T-helper 1 cell (primary cell): ENCODE data around the gene NBPF9.
A peak's percentile ranks its signal among the peaks of the same experiment; 100 is the strongest.
"Not testable (repeated sequence)": the region's sequence is repeated elsewhere in the genome, so short reads cannot be mapped to it uniquely, and the experiment has no call there.

Source experiments
- DNase-seq, 5 donors: peaks; one replicate each; pipeline ENCODE4 v3.0.0-alpha.2; 2012 to 2020
- total RNA-seq, 4 donors: gene quantifications; one replicate each; lab custom pipeline; 2026; lab: John Stamatoyannopoulos, UW

The NBPF9 gene
- total RNA-seq = 24.9 to 43.4 (median 30.3) reads per million in 4 donors

- peak; percentile 10 to 45 (median 23) for DNase-seq
These were observed at the start of gene NBPF9 for GRCh38 chr1:149103109-149104081. TSS of gene NBPF9 (minus strand) at chr1:149103551. CDS start at chr1:149082139, 21,412 bp downstream.

DNA sequence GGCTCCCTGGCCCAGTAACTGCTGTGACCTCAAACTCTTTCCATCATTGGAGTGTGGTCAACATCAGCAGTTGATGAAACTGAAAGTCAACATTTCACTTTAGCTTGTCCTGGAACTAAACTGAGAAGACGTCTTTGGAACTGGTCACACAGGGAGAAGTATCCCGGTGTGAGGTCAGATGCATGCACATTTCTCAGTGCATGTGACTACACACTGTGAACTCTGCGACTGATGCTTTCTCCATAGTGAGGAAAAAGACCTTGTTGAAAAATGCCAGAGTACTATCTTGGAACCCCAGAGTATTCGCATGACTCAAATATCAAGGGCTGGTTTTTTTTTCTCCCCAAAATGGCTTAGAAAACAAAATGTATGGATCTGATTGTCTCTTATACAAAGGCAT lies 46.6 kb upstream of the NBPF9 start:
- DNase-seq = not testable (repeated sequence)

GRCh38 chr1:149137585-149137984 lies 34.2 kb upstream of the NBPF9 start:
- not testable (repeated sequence) for DNase-seq

DNA sequence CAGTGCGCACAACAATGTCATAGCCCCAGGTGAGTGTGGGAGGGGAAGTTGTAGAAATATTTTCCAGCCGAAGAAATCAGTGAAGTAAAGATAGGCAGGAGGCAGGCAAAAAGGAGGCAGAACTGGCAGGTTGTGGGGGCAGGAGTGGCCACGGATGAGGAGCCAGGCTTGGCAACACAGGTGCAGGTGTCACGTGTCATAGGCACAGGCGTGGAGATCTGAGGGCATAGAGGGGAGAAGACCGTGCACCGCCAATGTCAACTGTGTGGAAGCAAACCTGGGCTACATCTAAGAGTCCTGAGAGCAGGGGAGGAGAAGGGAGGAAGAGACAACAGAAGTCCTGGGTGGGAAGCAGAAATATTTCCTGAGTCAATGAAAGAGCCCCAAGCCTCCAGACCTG lies 27.6 kb upstream of the NBPF9 start:
- not testable (repeated sequence) for DNase-seq

DNA sequence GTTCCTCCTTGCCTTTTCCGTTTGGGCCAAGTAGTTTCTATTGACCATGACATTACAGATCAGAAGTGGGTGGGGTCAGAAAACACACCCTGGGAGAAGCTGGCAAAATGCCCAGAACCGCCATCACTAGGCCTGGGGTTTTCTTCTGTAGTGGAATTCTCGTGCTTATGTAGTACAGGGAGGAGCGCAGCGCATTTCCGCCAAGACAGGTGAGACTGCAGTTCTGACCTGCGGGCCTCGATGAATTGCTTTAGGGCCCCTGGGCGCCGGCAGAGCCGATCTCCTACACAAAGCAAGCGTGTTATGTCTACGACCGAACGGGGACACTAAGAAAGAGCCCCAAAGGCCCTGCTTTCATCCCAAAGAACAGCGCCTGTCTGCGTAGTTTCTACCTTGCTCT lies 25.9 kb upstream of the NBPF9 start:
- not testable (repeated sequence) for DNase-seq

DNA sequence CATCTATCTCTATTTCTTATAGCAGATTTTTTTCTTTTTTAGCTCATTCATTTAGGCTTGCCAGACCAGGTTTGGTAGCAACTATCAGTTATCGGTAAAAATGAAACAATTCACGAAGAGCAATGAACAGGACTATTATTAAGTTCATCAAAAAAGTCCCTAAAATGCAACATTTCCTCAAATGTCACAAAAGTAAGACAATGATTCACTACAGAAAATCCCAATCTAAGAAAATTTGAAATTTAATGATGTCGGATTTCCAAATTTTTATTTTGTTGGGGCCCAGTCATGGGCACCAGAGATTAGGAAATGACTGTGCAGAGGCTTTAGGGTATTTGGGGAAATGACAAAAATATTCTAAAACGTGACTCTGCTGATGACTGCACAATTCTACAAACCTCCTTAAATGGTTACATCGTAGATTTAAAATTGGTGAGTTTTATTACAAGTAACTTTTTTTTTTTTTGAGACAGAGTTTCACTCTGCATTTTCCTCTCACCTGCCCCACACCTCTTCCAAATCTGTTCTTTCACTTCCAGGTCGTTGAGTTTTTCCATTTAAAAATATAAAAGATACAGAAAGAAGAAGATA lies 23.3 kb upstream of the NBPF9 start:
- DNase-seq = not testable (repeated sequence)

GRCh38 chr1:149123948-149124926 lies 20.9 kb upstream of the NBPF9 start:
- not testable (repeated sequence) for DNase-seq

DNA sequence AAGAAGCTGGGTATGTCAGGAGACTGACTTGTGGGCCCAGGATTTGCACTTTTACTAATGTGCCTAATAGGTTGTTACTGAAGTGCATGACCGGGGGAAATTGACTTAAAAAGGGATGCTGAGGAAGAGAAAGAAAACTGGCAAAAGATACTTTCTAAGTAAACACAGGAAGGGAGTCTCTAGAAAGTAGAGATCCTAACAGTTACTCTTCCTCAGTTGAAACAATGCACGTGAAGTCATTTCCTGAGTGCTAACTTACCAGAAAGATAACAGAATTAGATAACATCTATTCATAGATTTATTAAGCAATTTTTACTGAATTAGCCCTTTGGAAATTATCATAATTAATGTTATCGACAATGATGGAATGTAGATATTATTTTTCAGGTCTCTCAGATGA lies 9.5 kb upstream of the NBPF9 start:
- not testable (repeated sequence) for DNase-seq

DNA sequence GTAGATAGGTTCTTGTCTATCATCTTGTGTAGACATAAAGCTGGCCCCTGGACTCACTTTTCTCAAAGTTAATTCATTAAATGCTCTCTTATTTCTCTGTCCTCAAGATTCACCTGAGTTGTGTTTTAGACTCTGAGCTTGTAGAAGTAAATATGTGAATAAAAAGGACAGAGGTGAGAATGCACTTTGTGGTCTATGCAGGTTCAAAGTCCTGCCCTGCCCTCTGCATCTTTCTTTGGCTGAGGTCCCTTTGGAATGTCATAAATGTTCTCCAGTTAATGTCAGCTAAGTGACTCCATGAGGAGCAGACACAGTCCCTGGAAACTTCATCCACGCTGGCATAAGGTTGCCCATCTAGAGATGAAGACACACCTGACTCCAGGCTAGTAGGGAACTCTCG lies 7.0 kb upstream of the NBPF9 start:
- not testable (repeated sequence) for DNase-seq

DNA sequence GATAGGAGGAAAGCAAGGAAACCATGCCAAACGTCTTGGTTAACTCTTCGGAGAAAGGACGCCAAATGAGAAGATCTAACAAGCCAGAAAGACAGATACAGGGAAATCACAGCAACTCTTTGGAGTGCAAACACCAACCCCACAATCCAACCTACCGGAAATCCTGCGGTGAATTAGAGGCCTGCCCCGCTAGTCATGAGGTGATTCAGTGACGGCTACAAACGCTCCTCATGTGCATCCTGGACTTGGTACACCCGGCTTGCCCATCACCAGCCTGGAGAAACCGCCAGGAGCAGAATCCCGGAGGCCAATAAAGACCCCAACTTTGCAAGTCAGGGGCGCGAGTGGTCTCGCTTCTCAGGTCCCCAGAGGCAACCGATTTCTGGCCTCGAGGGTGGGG lies 777 bp downstream of the NBPF9 start:
- DNase-seq = peak in 3 of 5 donors; percentile 6 to 14 (median 12)

DNA sequence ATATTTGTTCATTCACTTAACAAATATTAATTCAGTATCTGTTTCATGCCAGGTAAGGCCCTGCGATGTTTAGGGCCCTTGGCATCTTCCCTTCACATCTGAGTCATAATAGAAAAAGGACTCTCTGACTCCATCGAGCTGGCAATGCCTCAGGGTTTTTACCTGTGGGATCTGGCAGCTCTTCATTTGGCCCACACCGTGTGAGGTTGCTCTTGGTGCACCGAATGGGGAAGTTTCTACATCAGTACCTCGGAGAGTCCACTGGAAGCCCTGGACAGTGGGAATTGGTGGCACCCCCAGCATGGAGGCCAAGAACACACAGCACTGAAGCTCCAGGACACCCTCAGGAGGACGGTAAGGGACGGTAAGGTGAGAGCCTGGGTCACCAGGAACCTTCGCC lies 5.1 kb downstream of the NBPF9 start:
- DNase-seq = not testable (repeated sequence)

DNA sequence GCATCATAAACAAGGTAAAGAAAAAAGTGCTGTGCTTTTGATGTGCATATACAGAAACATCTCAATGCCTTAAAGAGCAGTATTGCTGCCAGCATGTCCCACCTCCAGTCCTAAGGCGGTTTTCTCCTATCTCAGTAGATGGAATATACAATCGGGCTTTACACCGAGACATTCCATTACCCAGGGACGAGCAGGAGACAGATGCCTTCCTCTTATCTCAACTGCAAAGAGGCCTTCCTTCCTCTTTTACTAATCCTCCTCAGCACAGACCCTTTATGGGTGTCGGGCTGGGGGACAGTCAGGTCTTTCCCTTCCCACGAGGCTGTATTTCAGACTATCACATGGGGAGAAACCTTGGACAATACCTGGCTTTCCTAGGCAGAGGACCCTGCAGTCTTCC lies 10.2 kb downstream of the NBPF9 start:
- not testable (repeated sequence) for DNase-seq

DNA sequence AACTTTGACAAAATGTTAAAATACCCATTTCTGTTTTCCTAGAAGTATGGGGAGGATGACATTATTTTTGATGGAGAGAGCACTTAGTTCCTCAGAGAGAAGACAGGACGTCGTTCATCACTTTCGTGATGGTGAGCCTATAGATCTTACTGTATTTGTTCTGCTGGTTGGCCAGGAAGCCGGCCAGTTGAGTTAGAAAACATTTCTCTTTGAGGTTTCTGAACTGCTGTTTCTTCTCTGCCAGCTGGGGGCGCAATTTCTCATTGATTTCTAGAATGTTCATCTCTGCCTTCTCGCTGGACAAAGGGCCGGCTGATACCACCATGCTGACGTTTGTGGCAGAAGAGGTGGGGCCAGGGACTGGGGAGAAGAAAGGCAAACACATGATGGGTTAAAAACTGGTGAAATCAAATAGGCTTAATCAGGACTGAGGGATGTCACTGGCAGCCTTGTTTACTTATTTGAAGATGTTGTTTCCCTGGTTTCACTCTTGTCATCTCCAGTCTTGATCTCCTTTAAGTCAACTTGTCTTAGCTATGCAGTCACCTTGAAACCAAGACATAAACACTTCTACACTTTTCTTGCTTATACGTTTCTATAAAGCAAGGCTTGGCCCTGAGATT lies 27.7 kb downstream of the NBPF9 start:
- not testable (repeated sequence) for DNase-seq

- DNase-seq = not testable (repeated sequence)
These were observed 38.7 kb downstream of the NBPF9 start for GRCh38 chr1:149064611-149065010.

GRCh38 chr1:149043056-149043455 lies 60.3 kb downstream of the NBPF9 start:
- DNase-seq = not testable (repeated sequence)

DNA sequence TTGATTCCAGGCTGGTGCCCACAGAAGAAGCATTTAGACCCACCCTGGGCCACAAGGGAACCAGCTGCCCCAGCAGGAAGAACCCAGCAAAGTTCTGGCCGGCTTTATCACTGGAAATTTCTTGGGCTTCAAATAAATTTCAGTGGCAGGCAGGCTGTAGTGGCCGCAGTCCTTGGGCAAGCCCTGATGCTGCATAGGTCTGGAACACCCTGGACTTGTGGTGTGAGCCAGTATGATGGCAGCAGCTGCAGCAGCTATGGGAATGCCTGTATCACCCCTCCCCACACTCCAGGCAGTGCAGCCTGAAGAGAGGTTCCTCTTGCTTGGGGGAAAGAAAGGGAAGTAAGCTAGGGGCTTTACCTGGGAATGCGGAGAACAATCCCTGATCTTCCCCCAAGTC lies 69.4 kb downstream of the NBPF9 start:
- DNase-seq = not testable (repeated sequence)

- DNase-seq = not testable (repeated sequence)
These were observed 79.0 kb downstream of the NBPF9 start for GRCh38 chr1:149024327-149024726.

DNA sequence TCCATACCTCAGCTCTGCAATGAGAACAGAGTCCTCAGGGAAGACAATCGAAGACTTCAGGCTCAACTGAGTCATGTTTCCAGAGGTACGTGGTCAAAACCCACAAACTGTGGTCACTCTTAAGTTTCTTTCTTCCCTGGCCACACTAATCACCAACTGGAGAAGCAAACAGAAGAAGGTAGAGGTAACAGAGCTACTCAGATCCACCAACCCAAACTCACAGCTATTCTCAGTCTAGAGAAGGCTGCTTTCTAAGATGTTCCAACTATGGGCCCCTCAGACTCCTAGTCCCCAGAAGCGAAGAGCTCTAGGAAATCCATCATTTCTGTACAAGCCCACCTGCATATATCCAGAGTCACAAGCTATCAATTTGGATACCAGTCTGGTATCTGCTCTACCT lies 84.8 kb downstream of the NBPF9 start:
- DNase-seq = not testable (repeated sequence)

DNA sequence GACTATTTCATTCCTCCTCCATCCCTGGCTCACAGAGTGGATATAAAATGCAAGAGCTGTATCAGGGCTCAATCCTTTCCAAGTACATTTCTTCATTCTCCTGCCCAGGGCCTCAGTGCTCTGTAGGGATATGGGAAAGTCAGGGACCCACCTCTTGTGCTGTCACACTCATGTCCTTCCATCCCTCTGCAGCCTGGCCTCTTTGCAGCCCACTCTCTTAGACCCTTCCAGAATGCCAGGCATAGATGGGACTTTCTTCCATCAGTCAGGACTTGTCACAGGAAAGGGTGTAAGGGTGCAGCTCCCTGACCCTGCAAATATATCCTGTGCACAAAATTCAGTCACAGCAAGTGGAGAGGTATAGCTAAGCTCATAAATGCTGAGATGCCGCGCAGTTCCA lies 86.7 kb downstream of the NBPF9 start:
- not testable (repeated sequence) for DNase-seq

DNA sequence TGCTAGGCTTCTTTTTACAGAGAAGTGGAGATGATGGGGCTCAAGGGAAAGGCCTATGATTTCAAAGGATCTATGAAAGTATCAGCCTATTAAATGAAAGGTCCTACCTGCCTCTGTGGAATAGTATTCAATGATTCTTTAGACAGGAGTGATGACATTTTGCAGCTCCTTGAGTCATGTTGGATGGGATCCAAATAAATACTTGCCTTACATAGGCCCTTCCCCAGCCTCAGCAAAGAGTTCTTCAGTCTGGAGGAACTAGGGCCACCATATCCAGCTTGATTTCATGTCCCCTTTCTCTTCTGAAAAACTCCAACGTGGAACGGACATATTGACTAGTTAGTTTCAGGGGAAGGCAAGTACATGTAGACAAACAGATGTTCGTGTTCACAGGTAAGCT lies 87.8 kb downstream of the NBPF9 start:
- DNase-seq = not testable (repeated sequence)

DNA sequence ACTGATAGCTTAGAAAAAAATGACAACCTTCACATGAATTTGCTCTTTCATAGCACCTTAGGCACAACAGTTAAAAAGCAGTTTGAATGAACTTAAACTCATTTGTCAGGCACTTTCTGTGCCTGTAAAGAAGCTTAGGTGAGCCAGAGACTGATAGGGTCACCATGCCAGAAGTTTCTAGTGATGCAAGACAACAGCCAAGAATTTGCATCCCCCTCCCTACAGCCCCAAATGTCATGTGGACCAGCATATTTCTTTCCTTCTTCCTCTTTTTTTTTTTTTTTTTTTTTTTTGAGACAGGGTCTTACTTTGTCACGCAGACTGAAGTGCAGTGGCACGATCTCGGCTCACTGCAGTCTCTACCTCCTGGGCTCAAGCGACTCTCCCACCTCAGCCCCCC lies 89.8 kb downstream of the NBPF9 start:
- DNase-seq = not testable (repeated sequence)

- not testable (repeated sequence) for DNase-seq
These were observed 90.8 kb downstream of the NBPF9 start for GRCh38 chr1:149012599-149012998.
